ENCODE data around the gene JAZF1. TPM values are rescaled to one million over a fixed set of nuclear protein-coding genes. Genes with fewer than 3 reads are reported as not detected.

JAZF1 gene
- total and polyA plus RNA-seq, 4 donors: 13.5 to 38.8 (median 21.3) TPM

GRCh38 chr7:27843584-27844305 is 336.9 kb downstream of the JAZF1 start:
- 95 to 97% methylated on average over 15 of the region's 15 CpGs for WGBS, 2 donors
- Histone ChIP-seq H3K9me3 (ENCODE audit: control insufficient read depth, low read length) (no peaks in the 10 kb centered on the region), H3K4me1 (ENCODE audit: control insufficient read depth in 1 of 2, insufficient read depth in 2 of 2, low read length in 2 of 2) (no peaks in the 10 kb centered on the region), H3K27ac (ENCODE audit: low read depth in 1 of 2, low read length in 2 of 2) (no peak overlapping the region), H3K27me3 (ENCODE audit: control insufficient read depth in 1 of 2, insufficient read depth in 2 of 2, low read length in 1 of 2) (no peaks in the 10 kb centered on the region), H3K36me3 (ENCODE audit: control insufficient read depth in 1 of 2, insufficient read depth in 2 of 2, low read length in 1 of 2) (peaks cover 0 to 3% of the 10 kb centered on the region in 2 donors), H3K4me3 (ENCODE audit: low read length in 2 of 2) (no peak overlapping the region)
- DNase-seq: no peak
- no peak for ATAC-seq (ENCODE audit: low FRiP score)
- intact Hi-C loops (cut with DNase I): no loop called here

GRCh38 chr7:27842851-27843250 is 337.7 kb downstream of the JAZF1 start:
- no peak overlapping the region for H3K4me3 ChIP-seq (ENCODE audit: low read length in 2 of 2)
- peaks cover 0 to 3% of the 10 kb centered on the region in 2 donors for H3K36me3 ChIP-seq (ENCODE audit: control insufficient read depth in 1 of 2, insufficient read depth in 2 of 2, low read length in 1 of 2)
- no peaks in the 10 kb centered on the region for H3K9me3 ChIP-seq (ENCODE audit: control insufficient read depth, low read length)
- no peaks in the 10 kb centered on the region for H3K4me1 ChIP-seq (ENCODE audit: control insufficient read depth in 1 of 2, insufficient read depth in 2 of 2, low read length in 2 of 2)
- intact Hi-C loops (cut with DNase I): no loop called here
- no peak overlapping the region for H3K27ac ChIP-seq (ENCODE audit: low read depth in 1 of 2, low read length in 2 of 2)
- H3K27me3 ChIP-seq (ENCODE audit: control insufficient read depth in 1 of 2, insufficient read depth in 2 of 2, low read length in 1 of 2): no peaks in the 10 kb centered on the region
- DNase-seq (no peak), ATAC-seq (ENCODE audit: low FRiP score) (no peak)
- 72 to 74% methylated on average over 9 of the region's 9 CpGs for WGBS, 2 donors

GRCh38 chr7:27842094-27842692 is 338.4 kb downstream of the JAZF1 start:
- ATAC-seq (ENCODE audit: low FRiP score) (no peak), DNase-seq (no peak)
- Histone ChIP-seq H3K4me3 (ENCODE audit: low read length in 2 of 2) (no peak overlapping the region), H3K27ac (ENCODE audit: low read depth in 1 of 2, low read length in 2 of 2) (no peak overlapping the region), H3K4me1 (ENCODE audit: control insufficient read depth in 1 of 2, insufficient read depth in 2 of 2, low read length in 2 of 2) (no peaks in the 10 kb centered on the region), H3K27me3 (ENCODE audit: control insufficient read depth in 1 of 2, insufficient read depth in 2 of 2, low read length in 1 of 2) (no peaks in the 10 kb centered on the region), H3K36me3 (ENCODE audit: control insufficient read depth in 1 of 2, insufficient read depth in 2 of 2, low read length in 1 of 2) (peaks cover 0 to 3% of the 10 kb centered on the region in 2 donors), H3K9me3 (ENCODE audit: control insufficient read depth, low read length) (no peaks in the 10 kb centered on the region)
- intact Hi-C loops (cut with DNase I): no loop called here
- 18 to 21% methylated on average over 14 of the region's 14 CpGs for WGBS, 2 donors

- no peak overlapping the region for H3K4me3 ChIP-seq (ENCODE audit: low read length in 2 of 2)
- intact Hi-C loops (cut with DNase I): no loop called here
- H3K27me3 ChIP-seq (ENCODE audit: control insufficient read depth in 1 of 2, insufficient read depth in 2 of 2, low read length in 1 of 2): no peaks in the 10 kb centered on the region
- H3K27ac ChIP-seq (ENCODE audit: low read depth in 1 of 2, low read length in 2 of 2): no peak overlapping the region
- WGBS, 2 donors: 91 to 93% methylated on average over 18 of the region's 18 CpGs
- H3K36me3 ChIP-seq (ENCODE audit: control insufficient read depth in 1 of 2, insufficient read depth in 2 of 2, low read length in 1 of 2): peaks cover 0 to 3% of the 10 kb centered on the region in 2 donors
- H3K9me3 ChIP-seq (ENCODE audit: control insufficient read depth, low read length): no peaks in the 10 kb centered on the region
- DNase-seq (no peak), ATAC-seq (ENCODE audit: low FRiP score) (no peak)
- no peaks in the 10 kb centered on the region for H3K4me1 ChIP-seq (ENCODE audit: control insufficient read depth in 1 of 2, insufficient read depth in 2 of 2, low read length in 2 of 2)
Observed at GRCh38 chr7:27840760-27841364, 339.7 kb downstream of the JAZF1 start.

- no peaks in the 10 kb centered on the region for H3K9me3 ChIP-seq (ENCODE audit: control insufficient read depth, low read length)
- H3K27ac ChIP-seq (ENCODE audit: low read depth in 1 of 2, low read length in 2 of 2): no peak overlapping the region
- H3K36me3 ChIP-seq (ENCODE audit: control insufficient read depth in 1 of 2, insufficient read depth in 2 of 2, low read length in 1 of 2): peaks cover 0 to 3% of the 10 kb centered on the region in 2 donors
- H3K4me3 ChIP-seq (ENCODE audit: low read length in 2 of 2): no peak overlapping the region
- DNase-seq (no peak), ATAC-seq (ENCODE audit: low FRiP score) (no peak)
- WGBS, 2 donors: 89 to 90% methylated on average over 8 of the region's 8 CpGs
- no peaks in the 10 kb centered on the region for H3K4me1 ChIP-seq (ENCODE audit: control insufficient read depth in 1 of 2, insufficient read depth in 2 of 2, low read length in 2 of 2)
- intact Hi-C loops (cut with DNase I): no loop called here
- H3K27me3 ChIP-seq (ENCODE audit: control insufficient read depth in 1 of 2, insufficient read depth in 2 of 2, low read length in 1 of 2): no peaks in the 10 kb centered on the region
Observed at GRCh38 chr7:27840313-27840712, 340.3 kb downstream of the JAZF1 start.

GRCh38 chr7:27839099-27839498 is 341.5 kb downstream of the JAZF1 start:
- H3K9me3 ChIP-seq (ENCODE audit: control insufficient read depth, low read length): no peaks in the 10 kb centered on the region
- intact Hi-C loops (cut with DNase I): no loop called here
- ATAC-seq (ENCODE audit: low FRiP score) (no peak), DNase-seq (no peak)
- no peaks in the 10 kb centered on the region for H3K27me3 ChIP-seq (ENCODE audit: control insufficient read depth in 1 of 2, insufficient read depth in 2 of 2, low read length in 1 of 2)
- no peak overlapping the region for H3K4me3 ChIP-seq (ENCODE audit: low read length in 2 of 2)
- WGBS, 2 donors: 55 to 58% methylated on average over 10 of the region's 10 CpGs
- H3K4me1 ChIP-seq (ENCODE audit: control insufficient read depth in 1 of 2, insufficient read depth in 2 of 2, low read length in 2 of 2): no peaks in the 10 kb centered on the region
- no peak overlapping the region for H3K27ac ChIP-seq (ENCODE audit: low read depth in 1 of 2, low read length in 2 of 2)
- H3K36me3 ChIP-seq (ENCODE audit: control insufficient read depth in 1 of 2, insufficient read depth in 2 of 2, low read length in 1 of 2): peaks cover 0 to 3% of the 10 kb centered on the region in 2 donors

- intact Hi-C loops (cut with DNase I): no loop called here
- Histone ChIP-seq H3K9me3 (ENCODE audit: control insufficient read depth, low read length) (no peaks in the 10 kb centered on the region), H3K36me3 (ENCODE audit: control insufficient read depth in 1 of 2, insufficient read depth in 2 of 2, low read length in 1 of 2) (peaks cover 0 to 5% of the 10 kb centered on the region in 2 donors), H3K27me3 (ENCODE audit: control insufficient read depth in 1 of 2, insufficient read depth in 2 of 2, low read length in 1 of 2) (no peaks in the 10 kb centered on the region), H3K4me1 (ENCODE audit: control insufficient read depth in 1 of 2, insufficient read depth in 2 of 2, low read length in 2 of 2) (no peaks in the 10 kb centered on the region), H3K27ac (ENCODE audit: low read depth in 1 of 2, low read length in 2 of 2) (no peak overlapping the region), H3K4me3 (ENCODE audit: low read length in 2 of 2) (no peak overlapping the region)
- DNase-seq (no peak), ATAC-seq (ENCODE audit: low FRiP score) (no peak)
- WGBS, 2 donors: 95 to 96% methylated on average over 2 of the region's 2 CpGs
Observed at GRCh38 chr7:27836536-27836935, 344.1 kb downstream of the JAZF1 start.

GRCh38 chr7:27835376-27835775 is 345.2 kb downstream of the JAZF1 start:
- ATAC-seq (ENCODE audit: low FRiP score) (no peak), DNase-seq (no peak)
- no peaks in the 10 kb centered on the region for H3K4me1 ChIP-seq (ENCODE audit: control insufficient read depth in 1 of 2, insufficient read depth in 2 of 2, low read length in 2 of 2)
- H3K27ac ChIP-seq (ENCODE audit: low read depth in 1 of 2, low read length in 2 of 2): no peak overlapping the region
- peaks cover 0 to 2% of the 10 kb centered on the region in 2 donors for H3K36me3 ChIP-seq (ENCODE audit: control insufficient read depth in 1 of 2, insufficient read depth in 2 of 2, low read length in 1 of 2)
- H3K9me3 ChIP-seq (ENCODE audit: control insufficient read depth, low read length): no peaks in the 10 kb centered on the region
- H3K27me3 ChIP-seq (ENCODE audit: control insufficient read depth in 1 of 2, insufficient read depth in 2 of 2, low read length in 1 of 2): no peaks in the 10 kb centered on the region
- intact Hi-C loops (cut with DNase I): no loop called here
- no peak overlapping the region for H3K4me3 ChIP-seq (ENCODE audit: low read length in 2 of 2)
- 68 to 76% methylated on average over 7 of the region's 7 CpGs for WGBS, 2 donors

Data from aorta (tissue), 5 donors.